Measurements from ENCODE around the gene ST6GALNAC6. TPM values are rescaled to one million over a fixed set of nuclear protein-coding genes. Genes with fewer than 3 reads are reported as not detected.

Gene ST6GALNAC6
- total and polyA plus RNA-seq, 10 of the 15 experiments (the other 5 are each of a cell fraction or from before 2014, with no cell fraction given): 0.40 to 27.0 (median 16.8) TPM

DNA sequence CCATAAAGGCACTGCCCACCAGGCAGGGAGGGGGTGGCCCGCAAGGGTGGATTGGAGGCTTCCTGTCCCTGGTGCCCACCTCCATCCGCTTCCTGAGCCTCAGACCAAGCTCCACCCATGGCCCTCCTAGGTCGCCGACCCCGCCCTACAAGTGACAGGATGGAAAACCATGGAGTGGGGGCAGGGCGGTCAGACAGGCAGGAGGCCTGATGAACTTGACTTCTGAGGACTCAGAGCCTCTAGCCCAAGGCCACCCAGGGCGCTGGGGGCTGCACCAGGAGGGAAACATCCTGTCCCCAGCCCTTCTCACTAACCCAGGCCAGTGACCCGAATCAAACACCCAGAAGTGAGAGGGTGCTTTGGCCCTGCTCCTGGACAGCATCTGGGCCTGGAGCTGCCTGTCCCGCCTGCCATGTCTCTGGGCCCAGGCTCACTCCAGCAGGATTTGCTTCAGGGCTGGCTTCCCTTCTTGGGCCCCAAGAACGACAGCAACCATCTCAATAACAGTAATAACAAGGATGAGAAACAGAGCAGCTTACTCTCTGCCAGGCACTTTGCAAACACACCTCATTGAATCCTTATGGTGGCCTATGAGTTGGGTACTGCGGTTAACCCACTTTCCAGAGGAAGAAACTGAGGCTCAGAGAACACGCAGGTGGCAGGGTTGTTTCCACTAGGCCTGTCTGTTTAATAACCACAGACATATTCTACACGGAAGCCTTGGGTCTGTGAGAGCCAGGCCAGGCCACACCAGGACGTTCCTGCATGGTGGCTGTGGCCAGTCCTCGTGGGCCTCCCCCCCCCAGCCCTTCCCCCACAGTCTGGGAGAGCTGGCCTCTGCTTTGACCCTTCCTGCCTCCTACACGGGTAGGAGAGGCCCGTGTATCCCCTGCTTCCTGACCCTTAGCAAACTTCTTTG lies 4.4 kb upstream of the ST6GALNAC6 start (continued):
- TF ChIP-seq KLF5 (IDR thresholded peaks at IDR 0.05; ENCODE audit: partially characterized antibody) (peak; percentile 29), RAD51 (IDR thresholded peaks at IDR 0.05) (no peak), WRNIP1 (IDR thresholded peaks at IDR 0.05; ENCODE audit: borderline replicate concordance, low read depth, low read length) (no peak), ETV6 (conservative IDR thresholded peaks at IDR 0.05 in 1 of 2, IDR thresholded peaks at IDR 0.05 in 1 of 2; ENCODE audit: borderline replicate concordance in 1 of 2, low read depth in 1 of 2) (no peak), LARP7 (IDR thresholded peaks at IDR 0.05) (peak; percentile 55; the same call in 1 of the 2 replicates), ZNF207 (IDR thresholded peaks at IDR 0.05; ENCODE audit: borderline replicate concordance) (no peak), HDAC2 (IDR thresholded peaks at IDR 0.05) (no peak), NR2F1 (conservative IDR thresholded peaks at IDR 0.05) (peak; percentile 67; the same call in 1 of the 2 replicates), BRCA1 (IDR thresholded peaks at IDR 0.05; ENCODE audit: low read depth, low read length) (no peak), ATF7 (IDR thresholded peaks at IDR 0.05; ENCODE audit: low read depth) (peak; percentile 70), NBN (IDR thresholded peaks at IDR 0.05) (peak; percentile 24; the same call in 1 of the 2 replicates), GATAD2B (conservative IDR thresholded peaks at IDR 0.05; ENCODE audit: low read depth) (0 out of 2 replicates have a peak, but pooled peaks have one; percentile 22), PAX5 (IDR thresholded peaks at IDR 0.05; ENCODE audit: borderline replicate concordance, low read depth, low read length) (0 out of 2 replicates have a peak, but pooled peaks have one; percentile 10), DPF2 (IDR thresholded peaks at IDR 0.05) (0 out of 2 replicates have a peak, but pooled peaks have one; percentile 43), RELA (IDR thresholded peaks at IDR 0.05; ENCODE audit: borderline replicate concordance, partially characterized antibody) (peak; percentile 15), MTA2 (IDR thresholded peaks at IDR 0.05; ENCODE audit: low read depth) (no peak)
- TF ChIP-seq, protein P1, sequence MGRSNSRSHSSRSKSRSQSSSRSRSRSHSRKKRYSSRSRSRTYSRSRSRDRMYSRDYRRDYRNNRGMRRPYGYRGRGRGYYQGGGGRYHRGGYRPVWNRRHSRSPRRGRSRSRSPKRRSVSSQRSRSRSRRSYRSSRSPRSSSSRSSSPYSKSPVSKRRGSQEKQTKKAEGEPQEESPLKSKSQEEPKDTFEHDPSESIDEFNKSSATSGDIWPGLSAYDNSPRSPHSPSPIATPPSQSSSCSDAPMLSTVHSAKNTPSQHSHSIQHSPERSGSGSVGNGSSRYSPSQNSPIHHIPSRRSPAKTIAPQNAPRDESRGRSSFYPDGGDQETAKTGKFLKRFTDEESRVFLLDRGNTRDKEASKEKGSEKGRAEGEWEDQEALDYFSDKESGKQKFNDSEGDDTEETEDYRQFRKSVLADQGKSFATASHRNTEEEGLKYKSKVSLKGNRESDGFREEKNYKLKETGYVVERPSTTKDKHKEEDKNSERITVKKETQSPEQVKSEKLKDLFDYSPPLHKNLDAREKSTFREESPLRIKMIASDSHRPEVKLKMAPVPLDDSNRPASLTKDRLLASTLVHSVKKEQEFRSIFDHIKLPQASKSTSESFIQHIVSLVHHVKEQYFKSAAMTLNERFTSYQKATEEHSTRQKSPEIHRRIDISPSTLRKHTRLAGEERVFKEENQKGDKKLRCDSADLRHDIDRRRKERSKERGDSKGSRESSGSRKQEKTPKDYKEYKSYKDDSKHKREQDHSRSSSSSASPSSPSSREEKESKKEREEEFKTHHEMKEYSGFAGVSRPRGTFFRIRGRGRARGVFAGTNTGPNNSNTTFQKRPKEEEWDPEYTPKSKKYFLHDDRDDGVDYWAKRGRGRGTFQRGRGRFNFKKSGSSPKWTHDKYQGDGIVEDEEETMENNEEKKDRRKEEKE (IDR thresholded peaks at IDR 0.05): no peak
- TF ChIP-seq, protein P2, sequence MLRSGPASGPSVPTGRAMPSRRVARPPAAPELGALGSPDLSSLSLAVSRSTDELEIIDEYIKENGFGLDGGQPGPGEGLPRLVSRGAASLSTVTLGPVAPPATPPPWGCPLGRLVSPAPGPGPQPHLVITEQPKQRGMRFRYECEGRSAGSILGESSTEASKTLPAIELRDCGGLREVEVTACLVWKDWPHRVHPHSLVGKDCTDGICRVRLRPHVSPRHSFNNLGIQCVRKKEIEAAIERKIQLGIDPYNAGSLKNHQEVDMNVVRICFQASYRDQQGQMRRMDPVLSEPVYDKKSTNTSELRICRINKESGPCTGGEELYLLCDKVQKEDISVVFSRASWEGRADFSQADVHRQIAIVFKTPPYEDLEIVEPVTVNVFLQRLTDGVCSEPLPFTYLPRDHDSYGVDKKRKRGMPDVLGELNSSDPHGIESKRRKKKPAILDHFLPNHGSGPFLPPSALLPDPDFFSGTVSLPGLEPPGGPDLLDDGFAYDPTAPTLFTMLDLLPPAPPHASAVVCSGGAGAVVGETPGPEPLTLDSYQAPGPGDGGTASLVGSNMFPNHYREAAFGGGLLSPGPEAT (IDR thresholded peaks at IDR 0.05; ENCODE audit: low read depth): 0 out of 2 replicates have a peak, but pooled peaks have one; percentile 18
- TF ChIP-seq, protein P3, sequence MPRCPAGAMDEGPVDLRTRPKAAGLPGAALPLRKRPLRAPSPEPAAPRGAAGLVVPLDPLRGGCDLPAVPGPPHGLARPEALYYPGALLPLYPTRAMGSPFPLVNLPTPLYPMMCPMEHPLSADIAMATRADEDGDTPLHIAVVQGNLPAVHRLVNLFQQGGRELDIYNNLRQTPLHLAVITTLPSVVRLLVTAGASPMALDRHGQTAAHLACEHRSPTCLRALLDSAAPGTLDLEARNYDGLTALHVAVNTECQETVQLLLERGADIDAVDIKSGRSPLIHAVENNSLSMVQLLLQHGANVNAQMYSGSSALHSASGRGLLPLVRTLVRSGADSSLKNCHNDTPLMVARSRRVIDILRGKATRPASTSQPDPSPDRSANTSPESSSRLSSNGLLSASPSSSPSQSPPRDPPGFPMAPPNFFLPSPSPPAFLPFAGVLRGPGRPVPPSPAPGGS (IDR thresholded peaks at IDR 0.05; ENCODE audit: borderline replicate concordance, insufficient read depth, low read depth, low read length, poor library complexity, severe bottlenecking): peak; percentile 29

Measured in GM12878 (cell line).